Activated CD4-positive, alpha-beta memory T cell treated with anti-CD3 and anti-CD28 coated beads, Interleukin-2, amount 10 ng/mL, durations not matched to agents 7 days and 5 days (primary cell): ENCODE measurements around the gene OPA3. TPM values are rescaled to one million over a fixed set of nuclear protein-coding genes. Genes with fewer than 3 reads are reported as not detected.

Source experiments
- CTCF ChIA-PET: fragments of 350-600 bp; sonication (Branson Sonifier 250); formaldehyde crosslinking; loops from one replicate; lab custom pipeline; 2021; ENCODE audit warnings: antibody characterized with exemption, inconsistent platforms; lab: Charles Lee
- POLR2A ChIA-PET: fragments of 350-600 bp; sonication (Branson Sonifier 250); formaldehyde crosslinking; loops from one replicate; lab custom pipeline; 2021; ENCODE audit warnings: antibody characterized with exemption; lab: Charles Lee
- DNase-seq: peaks from one replicate; pipeline ENCODE4 v3.0.0-alpha.2; 2020
- H3K27ac Mint-ChIP-seq: one replicate; pipeline ENCODE4 v1.8.0; 2021; ENCODE audit warnings: mild to moderate bottlenecking, mixed read lengths
- H3K27me3 Mint-ChIP-seq: one replicate; pipeline ENCODE4 v1.8.0; 2021; ENCODE audit warnings: mixed read lengths
- H3K36me3 Mint-ChIP-seq: one replicate; pipeline ENCODE4 v1.8.0; 2021; ENCODE audit warnings: low read depth, mixed read lengths
- H3K4me1 Mint-ChIP-seq: one replicate; pipeline ENCODE4 v1.8.0; 2021; ENCODE audit warnings: mixed read lengths
- H3K4me3 Mint-ChIP-seq: one replicate; pipeline ENCODE4 v1.8.0; 2021; ENCODE audit warnings: mild to moderate bottlenecking, mixed read lengths
- H3K9me3 Mint-ChIP-seq: one replicate; pipeline ENCODE4 v1.8.0; 2021; ENCODE audit warnings: mixed read lengths
- total RNA-seq, 2 experiments: library from RNA; stranded (reverse); gene quantifications; one replicate each; pipeline ENCODE4 v1.2.3, GENCODE V29; 2021

Gene OPA3
- total RNA-seq, 2 experiments from 2014 or later, result 12.0 to 12.9 TPM

GRCh38 chr19:45524575-45525129 lies 60.0 kb downstream of the OPA3 start:
- Mint-ChIP-seq H3K4me1 (peaks cover 40% of the 10 kb centered on the region), H3K4me3 (no peak overlapping the region), H3K9me3 (no peaks in the 10 kb centered on the region), H3K36me3 (peaks cover 72% of the 10 kb centered on the region), H3K27ac (no peak overlapping the region), H3K27me3 (no peaks in the 10 kb centered on the region)
- DNase-seq, result no peak
- ChIA-PET CTCF (interaction anchor here (0.7 to 1.1 kb wide), 2 partner anchors 34 to 117 kb away, joined by 3 to 8 read pairs; no protein-coding TSS in a partner anchor), POLR2A (interaction anchor here (1.1 kb wide), 1 partner anchor 117 kb away, joined by 4 read pairs; no protein-coding TSS in a partner anchor)

DNA sequence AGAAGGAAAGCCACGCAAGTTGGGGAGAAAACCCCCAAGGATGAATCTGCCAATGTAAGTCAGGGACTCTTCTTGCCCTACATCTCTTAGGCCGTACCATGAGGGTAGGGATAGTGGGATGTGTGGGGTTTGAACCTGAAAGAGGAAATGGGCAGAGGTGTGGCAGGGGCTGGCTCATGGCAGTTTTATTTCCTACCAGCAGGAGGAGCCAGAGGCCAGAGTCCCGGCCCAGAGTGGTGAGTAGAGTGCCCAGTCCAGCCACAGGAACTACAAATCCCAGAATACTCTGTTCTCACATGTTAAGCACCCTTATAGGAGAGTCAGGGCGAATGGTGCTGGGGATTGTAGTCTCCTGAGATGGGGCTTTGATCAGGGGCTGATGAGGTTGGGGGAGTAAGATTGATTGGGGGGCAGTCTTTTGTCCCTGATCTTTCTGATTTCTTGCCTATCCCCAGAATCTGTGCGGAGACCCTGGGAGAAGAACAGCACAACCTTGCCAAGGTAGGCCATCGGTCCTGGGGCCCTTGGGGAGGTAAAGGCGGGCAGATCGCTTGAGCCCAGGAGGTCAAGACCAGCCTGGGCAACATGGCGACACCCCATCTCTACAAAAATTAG lies 60.9 kb downstream of the OPA3 start:
- CTCF ChIA-PET, result interaction anchor here (0.7 to 1.1 kb wide), 3 partner anchors 35 to 146 kb away, joined by 3 to 8 read pairs (median 3); no protein-coding TSS in a partner anchor

GRCh38 chr19:45522010-45522941 lies 62.3 kb downstream of the OPA3 start:
- H3K4me1 Mint-ChIP-seq, result peaks cover 41% of the 10 kb centered on the region
- H3K27ac Mint-ChIP-seq, result no peak overlapping the region
- H3K36me3 Mint-ChIP-seq, result peaks cover 73% of the 10 kb centered on the region

More for the DNA sequence above, 60.9 kb downstream of the OPA3 start:
- POLR2A ChIA-PET, result interaction anchor here (1.1 kb wide), 1 partner anchor 118 kb away, joined by 4 read pairs; no protein-coding TSS in a partner anchor
- Mint-ChIP-seq H3K36me3 (peaks cover 72% of the 10 kb centered on the region), H3K4me3 (no peak overlapping the region), H3K4me1 (peaks cover 40% of the 10 kb centered on the region), H3K27ac (peak overlapping the region; percentile 65), H3K9me3 (no peaks in the 10 kb centered on the region), H3K27me3 (no peaks in the 10 kb centered on the region)
- peak; percentile 78 for DNase-seq

GRCh38 chr19:45518469-45518826 lies 66.2 kb downstream of the OPA3 start:
- H3K27ac Mint-ChIP-seq, result no peak overlapping the region
- no peak overlapping the region for H3K4me3 Mint-ChIP-seq
- no peaks in the 10 kb centered on the region for H3K27me3 Mint-ChIP-seq
- H3K4me1 Mint-ChIP-seq, result peaks cover 62% of the 10 kb centered on the region
- CTCF ChIA-PET, result no interaction called here
- POLR2A ChIA-PET, result no interaction called here
- peaks cover 56% of the 10 kb centered on the region for H3K36me3 Mint-ChIP-seq
- DNase-seq, result no peak
- no peaks in the 10 kb centered on the region for H3K9me3 Mint-ChIP-seq

More at GRCh38 chr19:45522010-45522941, 62.3 kb downstream of the OPA3 start:
- DNase-seq, result no peak
- no peaks in the 10 kb centered on the region for H3K9me3 Mint-ChIP-seq
- H3K27me3 Mint-ChIP-seq, result no peaks in the 10 kb centered on the region
- no peak overlapping the region for H3K4me3 Mint-ChIP-seq
- POLR2A ChIA-PET, result interaction anchor here (1.1 kb wide), 2 partner anchors 14 to 62 kb away, joined by 4 to 5 read pairs; partner anchors contain the start of gene OPA3
- CTCF ChIA-PET, result interaction anchor here (1.0 kb wide), 1 partner anchor 36 kb away, joined by 3 read pairs; no protein-coding TSS in a partner anchor

- H3K36me3 Mint-ChIP-seq, result peaks cover 57% of the 10 kb centered on the region
- no peak overlapping the region for H3K4me3 Mint-ChIP-seq
- ChIA-PET CTCF (no interaction called here), POLR2A (no interaction called here)
- peak overlapping the region; percentile 49 for H3K27ac Mint-ChIP-seq
- DNase-seq, result no peak
- H3K4me1 Mint-ChIP-seq, result peaks cover 64% of the 10 kb centered on the region
- no peaks in the 10 kb centered on the region for H3K27me3 Mint-ChIP-seq
- H3K9me3 Mint-ChIP-seq, result no peaks in the 10 kb centered on the region
Observed at GRCh38 chr19:45517641-45518468, 66.7 kb downstream of the OPA3 start.

DNA sequence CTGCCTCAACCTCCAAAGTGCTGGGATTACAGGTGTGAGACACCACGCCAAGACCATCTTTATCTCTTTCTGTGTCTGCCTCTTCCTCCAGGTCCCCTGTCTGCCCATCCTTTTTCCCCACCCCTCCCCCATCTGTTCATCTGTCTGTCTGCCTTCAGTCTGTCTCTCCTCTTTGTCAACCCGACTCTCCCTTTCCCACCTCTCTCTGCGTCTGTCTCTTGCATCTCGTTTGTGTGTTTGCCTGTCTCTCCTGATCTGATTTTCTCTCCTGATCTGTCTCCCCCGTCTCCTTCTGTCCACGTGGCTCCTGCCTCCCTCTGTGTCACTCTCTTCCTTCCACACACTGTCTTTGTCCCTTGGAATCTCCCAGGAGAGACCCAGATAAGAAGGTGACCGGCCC lies 67.4 kb downstream of the OPA3 start:
- Mint-ChIP-seq H3K27ac (peak overlapping the region; percentile 49), H3K27me3 (no peaks in the 10 kb centered on the region), H3K4me1 (peaks cover 62% of the 10 kb centered on the region), H3K9me3 (no peaks in the 10 kb centered on the region), H3K36me3 (peaks cover 56% of the 10 kb centered on the region), H3K4me3 (no peak overlapping the region)
- ChIA-PET POLR2A (no interaction called here), CTCF (interaction anchor here (0.7 to 2.9 kb wide), 2 partner anchors 11 to 125 kb away, joined by 3 to 8 read pairs; no protein-coding TSS in a partner anchor)
- no peak for DNase-seq

GRCh38 chr19:45515807-45516401 lies 68.7 kb downstream of the OPA3 start:
- no peaks in the 10 kb centered on the region for H3K9me3 Mint-ChIP-seq
- no peaks in the 10 kb centered on the region for H3K27me3 Mint-ChIP-seq
- peaks cover 68% of the 10 kb centered on the region for H3K4me1 Mint-ChIP-seq
- ChIA-PET POLR2A (interaction anchor here (0.8 to 2.8 kb wide), 7 partner anchors 14 to 126 kb away, joined by 3 to 7 read pairs (median 3); partner anchors contain the start of gene PPM1N), CTCF (interaction anchor here (0.5 to 2.9 kb wide), 10 partner anchors 10 to 201 kb away, joined by 3 to 13 read pairs (median 6); no protein-coding TSS in a partner anchor)
- peaks cover 60% of the 10 kb centered on the region for H3K36me3 Mint-ChIP-seq
- H3K4me3 Mint-ChIP-seq, result peak overlapping the region; percentile 47
- H3K27ac Mint-ChIP-seq, result peak overlapping the region; percentile 93
- DNase-seq, result no peak

DNA sequence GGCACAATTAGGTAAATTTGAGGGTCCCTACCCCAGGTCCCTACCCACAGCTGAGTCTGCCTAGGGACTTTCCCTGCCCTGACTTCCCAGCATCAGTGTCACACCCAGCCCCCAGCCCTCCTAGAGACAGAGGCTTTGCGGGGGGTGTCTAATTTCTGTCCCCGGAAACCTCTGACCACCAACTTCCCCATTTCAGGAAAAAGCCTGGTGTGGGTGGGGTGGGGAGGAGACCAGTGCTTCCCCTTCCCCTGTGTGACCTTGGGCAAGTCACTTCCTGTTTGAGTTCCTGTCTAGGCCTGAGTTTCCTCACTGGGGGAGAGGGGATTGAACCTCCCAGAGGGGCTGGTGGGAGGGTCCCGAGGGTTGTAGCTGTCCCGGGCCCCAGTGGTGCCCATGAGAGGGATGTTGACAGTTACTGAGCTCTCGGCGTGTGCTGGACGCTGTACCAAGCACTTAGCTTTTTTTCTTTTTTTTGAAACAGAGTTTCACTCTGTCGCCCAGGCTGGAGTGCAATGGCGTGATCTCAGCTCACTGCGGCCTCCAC lies 69.4 kb downstream of the OPA3 start:
- peak; percentile 31 for DNase-seq
- Mint-ChIP-seq H3K4me1 (peaks cover 71% of the 10 kb centered on the region), H3K27me3 (no peaks in the 10 kb centered on the region), H3K4me3 (peak overlapping the region; percentile 47), H3K9me3 (no peaks in the 10 kb centered on the region), H3K36me3 (peaks cover 62% of the 10 kb centered on the region), H3K27ac (peak overlapping the region; percentile 93)
- ChIA-PET POLR2A (interaction anchor here (0.7 to 2.8 kb wide), 7 partner anchors 10 to 126 kb away, joined by 3 to 7 read pairs (median 3); partner anchors contain the start of gene PPM1N), CTCF (interaction anchor here (0.5 to 2.9 kb wide), 11 partner anchors 9 to 202 kb away, joined by 3 to 13 read pairs (median 5); no protein-coding TSS in a partner anchor)

DNA sequence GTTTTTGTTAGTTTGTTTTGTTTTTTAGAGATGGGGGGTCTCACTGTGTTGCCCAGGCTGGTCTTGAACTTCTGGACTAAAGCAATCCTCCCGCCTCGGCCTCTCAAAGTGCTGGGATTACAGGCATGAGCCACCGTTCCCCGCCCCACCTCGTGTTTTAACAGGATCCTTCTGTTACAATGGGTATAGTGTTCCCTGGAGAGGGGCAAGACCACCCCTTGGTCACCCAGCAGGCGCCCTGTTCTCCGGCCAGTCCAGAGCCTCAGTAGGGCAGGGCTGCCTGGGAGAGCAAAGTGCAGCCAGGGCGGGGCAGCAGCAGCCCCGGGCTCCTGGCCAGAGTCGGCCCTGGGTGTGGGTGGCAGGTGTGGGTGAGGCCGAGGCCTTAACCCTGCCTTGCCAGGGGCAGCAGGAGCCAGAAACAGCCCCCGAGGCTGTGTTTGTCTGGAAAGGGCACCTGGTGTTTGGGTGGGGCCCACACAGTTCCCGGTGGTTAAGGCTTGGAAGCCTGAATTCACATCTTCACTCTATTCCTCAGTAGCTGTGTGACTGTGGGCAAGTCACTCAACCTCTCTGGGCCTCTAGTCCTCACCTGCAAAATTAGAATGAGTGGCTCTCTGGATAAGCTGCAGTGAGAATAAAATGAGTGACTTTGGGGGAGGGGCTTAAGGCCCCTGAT lies 70.1 kb downstream of the OPA3 start:
- H3K36me3 Mint-ChIP-seq, result peaks cover 65% of the 10 kb centered on the region
- POLR2A ChIA-PET, result interaction anchor here (0.7 to 2.8 kb wide), 4 partner anchors 9 to 127 kb away, joined by 3 to 7 read pairs (median 5); no protein-coding TSS in a partner anchor
- H3K9me3 Mint-ChIP-seq, result no peaks in the 10 kb centered on the region
- H3K4me1 Mint-ChIP-seq, result peaks cover 74% of the 10 kb centered on the region
- no peaks in the 10 kb centered on the region for H3K27me3 Mint-ChIP-seq
- CTCF ChIA-PET, result interaction anchor here (0.8 to 2.9 kb wide), 8 partner anchors 8 to 112 kb away, joined by 3 to 13 read pairs (median 8); no protein-coding TSS in a partner anchor
- no peak for DNase-seq
- H3K4me3 Mint-ChIP-seq, result peak overlapping the region; percentile 63
- peak overlapping the region; percentile 93 for H3K27ac Mint-ChIP-seq

GRCh38 chr19:45512881-45513483 lies 71.6 kb downstream of the OPA3 start:
- Mint-ChIP-seq H3K36me3 (peaks cover 64% of the 10 kb centered on the region), H3K27ac (peak overlapping the region; percentile 93), H3K9me3 (no peaks in the 10 kb centered on the region), H3K4me3 (no peak overlapping the region), H3K4me1 (peaks cover 75% of the 10 kb centered on the region), H3K27me3 (no peaks in the 10 kb centered on the region)
- ChIA-PET CTCF (interaction anchor here (0.6 to 1.5 kb wide), 4 partner anchors 34 to 129 kb away, joined by 3 to 5 read pairs (median 3); partner anchors contain the start of gene EML2), POLR2A (no interaction called here)
- no peak for DNase-seq
